ENCODE results near the gene SLC25A25.

Gene SLC25A25

DNA sequence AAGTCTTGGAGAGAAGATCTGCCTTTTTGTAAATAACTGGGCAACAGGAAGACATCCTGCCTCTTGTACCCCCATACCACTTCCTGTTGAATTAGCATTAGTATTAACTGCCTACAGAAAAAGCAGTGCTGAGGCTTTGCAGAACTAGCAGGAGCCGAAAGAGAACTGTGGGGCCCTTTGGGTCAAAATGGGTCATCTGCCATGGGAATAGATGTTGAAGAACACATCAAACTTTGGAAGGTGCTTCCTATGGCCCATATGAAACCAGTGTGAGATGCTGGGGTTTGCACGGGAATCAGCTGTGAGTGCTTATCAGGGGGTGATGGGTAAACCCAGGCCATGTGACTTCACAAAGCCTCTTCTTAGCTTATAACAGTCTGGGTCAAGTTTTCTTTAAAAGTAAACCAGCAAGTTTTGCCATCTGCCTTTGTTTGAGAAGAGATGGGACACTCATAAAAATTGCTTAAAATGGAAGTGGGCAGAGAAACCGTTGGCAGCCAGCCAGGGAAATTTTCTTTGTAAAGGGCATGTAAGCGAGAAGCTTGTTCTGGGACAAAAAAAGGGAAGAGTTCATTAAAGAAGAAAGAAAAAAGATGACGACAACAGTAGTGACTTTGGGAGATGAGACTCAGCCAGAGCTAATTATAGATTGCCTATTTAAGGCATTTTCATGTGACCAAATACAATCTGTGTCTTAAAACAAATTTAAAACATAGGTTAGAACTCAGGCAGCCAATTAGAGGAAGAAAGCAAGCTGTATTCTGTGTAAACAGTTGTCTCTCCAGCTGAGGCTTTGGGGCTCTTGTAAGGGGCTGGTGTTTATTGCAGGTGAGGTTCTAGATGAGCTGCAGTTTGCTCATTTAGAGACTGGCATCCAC, 4.4 kb downstream of the SLC25A25 start:
- DNase-seq (ENCODE audit: low spot score) = peak; percentile 87

DNA sequence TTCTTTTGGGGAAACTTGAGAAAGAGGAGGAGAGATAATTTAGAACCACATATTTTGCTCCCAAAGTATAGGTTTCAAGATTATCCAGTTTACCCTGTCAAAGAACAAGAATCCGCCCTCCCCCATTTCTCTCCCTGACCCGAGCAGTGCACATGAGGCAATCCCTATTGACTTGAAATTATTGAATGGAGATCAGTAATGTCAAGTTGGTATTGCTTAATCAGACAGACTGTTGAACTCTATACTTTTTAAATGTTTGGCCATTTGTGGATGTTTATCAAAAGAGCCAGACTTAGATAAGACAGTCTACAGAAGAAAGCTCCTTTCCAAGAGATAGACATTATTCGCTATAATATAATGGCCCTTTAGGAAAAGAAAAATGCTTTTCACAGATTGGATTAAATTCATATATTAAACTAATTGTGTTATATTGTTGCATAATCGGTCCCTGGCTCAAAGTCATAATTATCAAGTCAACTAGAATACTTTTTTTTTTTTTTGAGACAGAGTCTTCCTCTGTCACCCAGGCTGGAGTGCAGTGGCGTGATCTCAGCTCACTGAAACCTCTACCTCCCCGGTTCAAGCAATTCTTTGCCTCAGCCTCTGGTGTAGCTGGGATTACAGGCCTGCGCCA, 5.3 kb downstream of the SLC25A25 start:
- DNase-seq (ENCODE audit: low spot score) = no peak

DNA sequence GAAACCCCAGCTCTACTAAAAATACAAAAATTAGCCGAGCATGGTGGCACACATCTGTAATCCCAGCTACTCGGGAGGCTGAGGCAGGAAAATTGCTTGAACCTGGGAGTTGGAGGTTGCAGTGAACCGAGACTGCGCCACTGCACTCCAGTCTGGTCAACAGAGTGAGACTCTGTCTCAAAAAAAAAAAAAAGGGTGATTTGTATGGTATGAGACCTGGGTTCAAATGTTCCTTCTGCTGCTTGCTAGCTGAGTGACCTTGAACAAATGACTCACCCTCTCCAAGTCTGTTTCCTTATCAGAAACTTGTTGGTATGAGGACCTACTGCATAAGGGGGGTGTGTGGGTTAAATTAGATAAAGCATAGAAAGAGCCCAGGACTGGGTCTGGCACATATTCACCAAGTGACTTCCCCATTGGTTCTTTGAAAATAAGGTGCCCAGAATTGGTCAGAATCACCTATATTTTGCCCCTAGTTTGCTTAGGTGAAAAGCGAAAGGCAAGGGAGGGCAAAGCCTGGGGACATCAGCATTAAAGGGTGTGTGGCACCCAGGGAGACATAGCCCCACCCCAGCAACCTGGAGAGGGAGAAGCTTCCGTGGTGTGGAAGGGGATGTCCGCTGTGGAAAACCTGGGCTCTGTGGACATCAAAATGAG, 9.9 kb downstream of the SLC25A25 start:
- DNase-seq (ENCODE audit: low spot score) = no peak

DNA sequence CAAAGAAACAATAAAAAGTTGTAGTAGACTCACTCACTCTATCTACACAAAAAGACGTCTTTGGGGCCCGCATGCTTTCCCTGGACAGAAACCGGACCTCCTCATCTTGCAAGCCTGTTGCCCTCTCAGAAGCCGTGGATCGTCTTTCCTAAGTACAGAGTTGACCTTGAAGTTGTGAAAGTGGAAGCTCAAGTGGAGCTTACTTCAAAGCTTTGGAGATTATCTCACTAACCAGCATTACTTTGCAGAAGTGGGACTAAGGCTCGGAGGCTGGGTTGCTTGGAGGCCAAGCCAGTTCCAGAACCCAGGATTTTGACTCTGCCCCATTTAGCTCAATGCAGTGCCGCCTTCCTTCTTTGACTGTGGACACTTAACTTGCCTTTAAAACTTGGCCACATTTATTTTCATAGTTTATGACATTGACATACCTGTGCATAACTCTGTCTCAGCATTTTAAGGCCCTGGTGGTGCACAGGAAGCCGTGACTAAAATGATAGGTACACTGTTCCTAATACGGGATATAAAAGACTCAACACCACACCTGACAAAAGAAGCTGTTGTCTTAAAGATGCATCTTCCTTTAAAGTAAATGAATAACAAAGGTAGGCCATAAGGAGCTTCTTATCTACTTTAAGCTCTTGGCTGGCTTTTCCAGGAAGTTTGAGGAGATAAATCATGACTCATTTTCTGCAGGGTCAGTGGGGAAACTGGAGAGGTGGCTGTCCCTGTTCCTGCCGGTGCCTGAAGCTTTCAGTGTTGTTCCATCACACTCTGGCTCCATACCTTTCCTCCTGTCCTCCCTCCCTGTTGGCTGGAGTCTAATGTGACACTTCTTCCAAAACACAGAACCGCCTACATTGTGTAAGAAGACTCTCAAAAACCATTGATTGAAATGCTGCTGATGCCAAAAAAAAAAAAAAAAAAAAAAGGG, 10.7 kb downstream of the SLC25A25 start:
- DNase-seq (ENCODE audit: low spot score) = no peak

DNA sequence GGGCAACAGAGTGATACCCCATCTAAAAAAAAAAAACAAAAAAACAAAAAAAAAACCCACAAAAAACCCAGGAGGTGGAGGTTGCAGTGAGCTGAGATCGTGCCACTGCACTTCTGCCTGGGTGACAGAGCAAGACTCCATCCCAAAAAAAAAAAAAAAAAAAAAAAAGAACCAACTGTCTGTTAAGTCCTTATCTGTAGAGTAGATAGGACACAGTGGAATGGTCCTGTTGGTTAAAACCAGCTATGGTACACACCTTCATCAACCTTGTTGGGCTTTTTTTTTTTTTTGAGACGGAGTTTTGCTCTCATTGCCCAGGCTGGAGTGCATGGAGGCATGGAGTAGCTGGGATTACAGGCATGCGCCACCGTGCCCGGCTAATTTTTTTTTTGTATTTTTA, 12.2 kb downstream of the SLC25A25 start:
- DNase-seq (ENCODE audit: low spot score) = no peak

DNA sequence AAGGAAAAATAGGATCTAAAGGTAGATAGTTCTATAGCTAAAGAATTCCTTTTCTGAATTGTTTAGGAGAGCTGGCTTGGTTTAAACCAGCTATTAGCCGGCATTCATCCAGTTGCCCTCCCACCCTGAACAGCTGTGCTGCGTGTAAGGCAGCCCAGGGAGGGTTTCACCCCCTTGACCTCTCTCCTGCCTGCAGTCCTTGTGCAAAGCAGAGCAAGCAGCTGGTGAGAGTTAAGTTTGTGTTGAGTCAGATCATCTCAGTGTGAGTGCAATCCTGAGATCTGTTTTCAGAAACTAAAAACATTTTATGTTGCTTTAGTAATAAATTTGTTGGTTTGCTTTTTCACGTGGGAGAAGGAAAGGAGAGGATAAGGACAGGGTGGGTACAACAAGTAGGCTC, 13.0 kb downstream of the SLC25A25 start:
- no peak for DNase-seq (ENCODE audit: low spot score)

DNA sequence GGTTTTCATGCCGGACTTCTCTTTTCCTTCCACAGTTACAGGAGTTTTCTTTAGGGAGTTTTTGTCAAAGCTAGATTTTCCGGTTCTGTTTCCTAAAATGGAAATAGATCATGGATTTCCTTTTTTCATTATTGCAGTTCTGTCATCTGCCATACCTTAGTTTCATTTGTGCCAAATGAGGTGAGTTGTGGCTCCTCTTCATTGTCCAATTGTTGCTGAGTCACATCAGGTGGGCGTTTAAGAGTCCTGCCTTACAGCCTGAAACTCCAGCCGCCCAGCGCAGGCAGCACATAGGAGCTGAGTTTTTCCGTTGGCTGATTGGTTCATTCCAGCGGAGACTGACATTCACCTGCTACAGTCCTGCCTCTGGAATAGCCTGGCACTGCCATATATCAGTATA, 14.1 kb downstream of the SLC25A25 start:
- DNase-seq (ENCODE audit: low spot score) = no peak

DNA sequence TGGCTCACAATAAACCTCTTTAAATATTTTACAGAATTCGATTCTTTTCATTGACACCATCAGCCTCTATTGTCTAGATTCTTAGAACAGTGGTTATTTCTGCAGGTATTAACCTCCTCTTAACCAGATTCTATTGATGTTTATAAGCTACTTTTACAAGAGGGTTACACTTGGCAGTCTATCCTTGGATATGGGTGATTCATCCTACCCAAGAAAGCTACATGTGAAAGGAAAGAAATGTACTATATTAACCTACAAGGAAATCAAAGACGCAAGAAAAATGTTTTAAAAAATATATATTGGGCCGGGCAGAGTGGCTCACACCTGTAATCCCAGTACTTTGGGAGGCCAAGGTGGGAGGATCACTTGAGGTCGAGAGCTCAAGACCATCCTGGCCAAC, 16.7 kb downstream of the SLC25A25 start:
- no peak for DNase-seq (ENCODE audit: low spot score)

DNA sequence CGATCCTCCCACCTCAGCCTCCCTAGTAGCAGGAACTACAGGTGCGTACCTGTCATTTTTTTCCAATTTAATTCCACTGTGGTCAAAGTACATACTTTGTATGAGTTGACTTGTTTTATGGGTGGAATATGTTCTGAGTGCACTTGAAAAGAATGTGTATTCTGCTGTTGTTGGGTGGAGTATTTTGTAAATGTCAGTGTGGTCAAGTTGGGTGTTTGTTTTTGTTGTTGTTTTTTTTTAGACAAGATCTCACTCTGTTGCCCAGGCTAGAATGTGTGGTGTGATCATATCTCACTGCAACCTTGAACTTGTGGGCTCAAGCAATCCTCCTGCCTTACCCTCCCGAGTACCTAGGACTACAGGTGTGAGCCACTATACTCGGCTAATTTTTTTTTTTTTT, 17.9 kb downstream of the SLC25A25 start:
- no peak for DNase-seq (ENCODE audit: low spot score)

DNA sequence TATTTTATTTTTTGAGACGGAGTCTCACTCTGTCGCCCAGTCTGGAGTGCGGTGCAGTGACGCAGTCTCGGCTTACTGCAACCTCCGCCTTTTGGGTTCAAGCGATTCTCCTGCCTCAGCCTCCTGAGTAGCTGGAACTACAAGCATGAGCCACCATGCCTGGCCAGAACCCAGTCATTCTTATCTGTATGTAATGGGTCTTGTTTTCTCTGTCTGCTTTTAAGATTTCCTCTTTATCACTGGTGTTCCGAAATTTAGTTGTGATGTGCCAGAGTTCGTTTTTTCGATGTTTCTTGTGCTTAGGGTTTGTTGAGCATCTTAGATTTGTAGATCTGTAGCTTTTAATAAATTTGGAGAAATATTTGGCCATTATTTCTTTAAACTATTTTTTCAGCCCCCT, 19.2 kb downstream of the SLC25A25 start:
- no peak for DNase-seq (ENCODE audit: low spot score)

DNA sequence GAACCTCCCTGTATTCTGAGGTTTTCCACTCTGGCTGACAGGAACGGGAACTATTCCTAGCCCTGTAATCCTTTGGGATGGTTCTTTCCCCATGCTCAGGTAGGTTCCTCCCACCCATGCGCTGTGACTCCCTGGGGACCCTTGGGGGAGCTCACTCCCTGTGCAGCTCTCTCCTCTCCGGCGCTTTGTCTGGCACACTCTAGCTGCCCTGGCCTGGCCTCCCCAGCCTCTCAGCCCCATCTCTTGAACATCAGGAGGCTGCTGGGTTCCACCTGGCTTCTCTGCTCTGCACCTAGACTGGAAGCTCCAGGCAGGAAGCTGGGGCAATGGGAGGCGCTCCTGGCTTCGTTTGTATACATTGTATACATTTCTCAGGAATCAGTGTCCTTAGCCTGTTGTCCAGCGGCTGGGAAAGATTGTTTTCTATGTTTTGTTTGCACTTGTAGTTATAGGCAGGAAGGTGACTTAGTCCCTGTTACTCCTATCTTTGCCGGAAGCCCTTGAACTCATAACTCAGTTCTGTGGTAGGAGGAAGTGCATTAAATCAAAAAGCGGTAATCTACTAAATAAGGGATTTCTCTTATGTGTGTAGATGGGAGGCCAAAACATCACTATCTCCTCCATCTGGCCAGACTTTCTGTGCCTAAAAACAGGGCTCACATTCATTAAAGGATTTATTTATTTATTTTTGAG, 20.4 kb downstream of the SLC25A25 start:
- DNase-seq (ENCODE audit: low spot score) = no peak

DNA sequence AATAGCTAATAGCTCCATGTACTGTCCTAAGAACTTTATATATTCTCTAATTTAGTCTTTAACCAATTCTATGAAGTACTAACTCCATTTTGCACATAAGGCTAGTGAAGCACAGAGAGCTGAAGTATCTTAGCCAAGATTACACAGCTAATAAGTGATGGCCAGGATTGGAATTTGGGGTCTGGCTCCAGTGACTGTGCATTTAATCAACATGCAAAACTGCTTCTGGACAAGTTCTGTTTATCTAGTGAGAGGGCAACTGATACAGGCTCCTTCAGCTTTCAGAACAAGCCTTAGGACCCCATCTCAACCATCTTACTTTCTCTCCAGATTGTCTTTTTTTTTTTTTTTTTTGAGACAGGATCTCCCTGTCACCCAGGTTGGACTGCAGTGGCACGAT, 21.3 kb downstream of the SLC25A25 start:
- DNase-seq (ENCODE audit: low spot score) = no peak

DNA sequence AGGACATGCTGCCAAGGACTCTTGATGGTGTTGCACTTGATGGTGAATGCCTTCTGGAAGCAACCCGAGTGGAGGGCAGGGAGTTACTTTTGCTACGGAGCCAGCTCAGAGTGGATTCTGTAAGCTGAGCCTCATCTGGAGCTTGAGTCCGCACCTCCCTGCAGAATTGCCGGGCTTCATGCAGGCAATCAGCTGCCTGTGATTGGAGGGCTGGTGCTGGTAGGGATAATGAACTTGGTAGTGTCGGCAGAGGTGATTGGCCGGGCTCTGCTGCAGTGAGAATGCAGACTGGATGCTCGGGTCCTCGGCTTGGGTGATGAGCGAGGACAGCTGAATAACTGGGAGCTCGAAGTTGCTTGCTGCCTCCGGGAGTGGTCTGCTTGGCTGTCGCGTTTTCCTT, 23.1 kb downstream of the SLC25A25 start:
- DNase-seq (ENCODE audit: low spot score) = no peak

DNA sequence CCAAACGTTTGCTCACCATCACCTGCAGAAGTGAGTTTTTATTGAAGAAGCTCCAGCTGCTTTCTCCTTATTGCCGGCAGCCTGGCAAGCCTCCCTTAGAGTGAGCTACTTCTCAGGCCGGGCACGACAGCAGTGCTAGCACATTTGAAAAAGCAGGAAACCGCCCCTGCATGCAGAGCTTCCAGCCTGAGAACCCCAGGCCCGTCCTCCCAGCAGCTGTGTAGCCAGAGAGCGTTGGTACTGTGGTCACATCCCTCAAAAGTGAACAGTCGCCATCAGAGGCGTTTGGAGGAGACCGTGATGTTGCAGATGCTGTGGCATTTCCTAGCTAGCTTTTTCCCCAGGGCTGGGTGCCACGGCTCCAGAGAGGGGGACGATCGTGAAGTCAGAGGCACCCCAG, 23.5 kb downstream of the SLC25A25 start:
- no peak for DNase-seq (ENCODE audit: low spot score)

DNA sequence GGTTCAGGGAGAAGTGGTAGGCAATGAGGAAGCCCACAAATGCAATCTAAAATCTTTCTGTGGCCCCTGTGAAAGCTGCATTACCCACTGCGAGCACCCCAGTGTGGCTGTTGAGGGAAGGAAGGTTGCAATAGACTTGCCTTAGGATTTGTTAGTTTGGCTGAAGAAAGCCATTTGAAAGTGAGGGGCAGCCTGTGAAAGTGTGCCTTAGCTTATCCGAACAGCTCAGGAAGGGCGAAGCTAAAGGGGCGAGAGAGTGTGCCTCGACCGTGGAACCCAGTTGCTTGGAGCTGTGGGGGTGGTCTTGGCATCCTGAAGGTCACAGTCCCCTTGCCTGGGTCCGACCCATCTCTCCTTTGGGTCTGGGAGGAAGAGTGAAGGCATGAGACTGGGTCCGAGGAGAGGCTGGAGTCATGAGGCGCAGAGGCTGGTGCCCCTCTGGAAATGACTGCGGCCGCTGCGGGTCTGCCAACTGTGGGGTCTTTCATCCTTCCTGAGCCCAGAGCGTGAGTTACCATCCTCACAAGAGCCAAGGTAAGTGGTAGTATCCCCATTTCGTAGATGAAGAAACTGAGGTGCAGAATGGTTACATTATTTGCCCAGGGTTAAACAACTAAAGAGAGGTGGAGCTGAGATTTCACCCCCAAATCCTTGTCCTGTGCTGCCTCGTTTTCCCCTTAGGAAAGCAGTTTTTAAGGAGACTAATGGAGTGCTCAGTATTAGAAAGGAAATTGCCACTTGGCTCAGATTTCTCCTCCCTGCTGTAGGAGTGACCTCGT, 24.4 kb downstream of the SLC25A25 start:
- no peak for DNase-seq (ENCODE audit: low spot score)

DNA sequence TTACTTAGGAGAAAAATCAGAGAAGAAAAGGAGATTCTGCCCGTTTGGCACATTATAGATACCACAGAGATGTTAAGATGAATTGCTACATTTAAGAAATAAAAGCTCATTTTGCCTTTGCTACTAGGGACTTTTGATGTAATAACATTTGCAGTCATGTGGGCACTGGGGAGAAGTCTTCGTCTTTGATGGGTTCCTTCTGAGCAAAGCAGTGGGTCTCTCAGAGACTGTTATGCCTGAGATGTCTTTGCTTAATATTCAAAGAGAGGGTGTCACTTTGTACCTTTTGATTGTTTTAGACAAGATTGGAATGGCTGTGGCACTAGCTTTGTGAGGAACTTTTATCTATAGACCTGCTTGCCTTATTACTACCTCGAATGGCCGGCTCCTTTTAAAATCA, 25.0 kb downstream of the SLC25A25 start:
- no peak for DNase-seq (ENCODE audit: low spot score)

DNA sequence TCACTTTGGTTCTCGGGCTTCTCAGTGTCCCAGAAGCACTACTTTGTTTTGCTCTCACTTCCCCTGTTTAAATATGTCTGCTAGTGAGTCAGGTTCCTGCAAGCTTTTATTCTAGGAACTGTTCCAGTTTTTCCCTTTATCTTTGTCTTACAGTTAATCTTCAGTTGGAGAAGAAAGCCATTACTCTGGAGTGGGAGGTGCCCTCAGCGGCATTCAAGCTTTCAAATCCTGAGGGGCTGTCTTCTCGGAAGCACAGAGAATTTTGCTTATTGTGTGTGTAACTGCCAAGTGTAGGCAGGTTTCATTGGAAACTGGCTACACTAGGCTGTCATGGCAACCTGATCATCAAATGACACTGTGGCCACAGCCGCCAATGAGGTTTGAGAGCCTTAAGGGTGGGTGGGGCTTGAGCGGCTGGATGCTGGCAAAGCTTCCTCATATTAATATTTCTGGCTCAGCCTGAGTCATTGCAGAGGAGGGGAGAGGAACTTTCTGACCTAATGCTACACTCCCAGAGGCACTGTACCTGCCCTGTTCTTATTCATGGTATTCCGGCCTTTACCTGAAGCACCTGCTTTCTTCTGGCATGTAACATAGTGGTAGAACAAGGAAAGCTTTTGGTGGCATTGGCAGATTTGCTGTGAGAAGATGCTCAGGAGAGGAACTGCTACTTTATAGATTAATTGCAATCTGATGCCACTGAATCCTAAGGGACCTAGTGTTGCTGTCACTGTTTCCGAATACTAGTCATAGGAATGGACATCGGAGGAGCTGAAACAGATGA, 26.3 kb downstream of the SLC25A25 start:
- DNase-seq (ENCODE audit: low spot score) = peak; percentile 92

DNA sequence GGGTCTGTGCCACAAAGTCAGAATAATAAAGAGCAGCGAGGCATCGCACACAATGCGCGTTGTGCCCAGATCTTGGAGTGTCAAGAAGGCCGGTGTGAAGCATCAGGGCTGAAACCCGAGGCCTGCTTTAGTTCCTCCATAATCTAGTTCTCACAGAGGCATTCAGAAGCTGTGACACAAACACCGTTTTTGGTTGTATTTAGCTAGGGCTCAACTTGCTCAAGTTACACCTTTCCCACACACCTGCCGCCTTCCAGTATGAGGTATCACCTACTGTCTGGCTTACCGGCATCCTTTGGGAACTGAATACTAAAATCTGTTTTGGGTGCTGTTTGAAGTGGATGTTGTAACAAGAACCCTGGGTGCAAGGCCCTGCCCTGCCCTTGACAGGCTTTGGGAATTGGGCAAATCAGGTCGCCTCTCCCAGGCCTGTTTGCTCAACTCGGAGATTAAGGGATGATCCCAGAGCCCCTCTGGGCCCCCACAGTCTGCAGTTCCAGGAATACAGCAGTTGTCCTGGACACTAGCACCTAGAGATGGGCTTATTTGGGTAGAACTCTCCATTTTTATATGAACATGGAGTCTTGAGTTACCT, 27.0 kb downstream of the SLC25A25 start:
- no peak for DNase-seq (ENCODE audit: low spot score)

All from NAMALWA (cell line).